Activated B cell treated with CpG ODN at 0.5 μM for 24 hours (primary cell): ENCODE data around the gene HSPE1. TPM values are rescaled to one million over a fixed set of nuclear protein-coding genes. Genes with fewer than 3 reads are reported as not detected.
"Not testable (repeated sequence)": the region's sequence is repeated elsewhere in the genome, so short reads cannot be mapped to it uniquely, and the experiment has no call there.

Source experiments
- ATAC-seq: fragments of 200-7000 bp; cut with Tn5 transposase; one replicate; pipeline ENCODE4 v1.10.0; 2021; ENCODE audit warnings: low read depth, mild to moderate bottlenecking, moderate library complexity
- CTCF ChIA-PET: fragments of 350-600 bp; sonication (Branson Sonifier 250); formaldehyde crosslinking; loops from one replicate; lab custom pipeline; 2021; ENCODE audit warnings: antibody characterized with exemption; lab: Charles Lee
- POLR2A ChIA-PET: fragments of 350-600 bp; sonication (Branson Sonifier 250); formaldehyde crosslinking; loops from one replicate; lab custom pipeline; 2021; ENCODE audit warnings: antibody characterized with exemption; lab: Charles Lee
- DNase-seq: peaks from one replicate; pipeline ENCODE4 v3.0.0; 2022
- H3K27ac Mint-ChIP-seq: one replicate; pipeline ENCODE4 v1.8.0; 2020; ENCODE audit warnings: mixed read lengths
- H3K27me3 Mint-ChIP-seq: one replicate; pipeline ENCODE4 v1.8.0; 2021; ENCODE audit warnings: mixed read lengths
- H3K36me3 Mint-ChIP-seq: one replicate; pipeline ENCODE4 v1.8.0; 2021; ENCODE audit warnings: low read depth, mixed read lengths
- H3K4me1 Mint-ChIP-seq: one replicate; pipeline ENCODE4 v1.8.0; 2021; ENCODE audit warnings: mixed read lengths
- H3K4me3 Mint-ChIP-seq: one replicate; pipeline ENCODE4 v1.8.0; 2020; ENCODE audit warnings: mild to moderate bottlenecking, mixed read lengths
- H3K9me3 Mint-ChIP-seq: one replicate; pipeline ENCODE4 v1.8.0; 2020; ENCODE audit warnings: mixed read lengths
- intact Hi-C: fragments of 100-400 bp; cut with micrococcal nuclease; formaldehyde crosslinking; loops from one replicate; pipeline ENCODE4 v1.15.1; 2024
- total RNA-seq: library from RNA; stranded (reverse); gene quantifications from 2 replicates; pipeline ENCODE4 v1.2.3, GENCODE V29; 2022
- TF ChIP-seq, protein P1 (sequence below): fragments of 200-600 bp; IDR thresholded peaks from one replicate; pipeline ENCODE4 v1.8.0; 2022; ENCODE audit warnings: antibody characterized with exemption, mild to moderate bottlenecking

The HSPE1 gene
- total RNA-seq, 1 donor from 2014 or later = 108 TPM

DNA sequence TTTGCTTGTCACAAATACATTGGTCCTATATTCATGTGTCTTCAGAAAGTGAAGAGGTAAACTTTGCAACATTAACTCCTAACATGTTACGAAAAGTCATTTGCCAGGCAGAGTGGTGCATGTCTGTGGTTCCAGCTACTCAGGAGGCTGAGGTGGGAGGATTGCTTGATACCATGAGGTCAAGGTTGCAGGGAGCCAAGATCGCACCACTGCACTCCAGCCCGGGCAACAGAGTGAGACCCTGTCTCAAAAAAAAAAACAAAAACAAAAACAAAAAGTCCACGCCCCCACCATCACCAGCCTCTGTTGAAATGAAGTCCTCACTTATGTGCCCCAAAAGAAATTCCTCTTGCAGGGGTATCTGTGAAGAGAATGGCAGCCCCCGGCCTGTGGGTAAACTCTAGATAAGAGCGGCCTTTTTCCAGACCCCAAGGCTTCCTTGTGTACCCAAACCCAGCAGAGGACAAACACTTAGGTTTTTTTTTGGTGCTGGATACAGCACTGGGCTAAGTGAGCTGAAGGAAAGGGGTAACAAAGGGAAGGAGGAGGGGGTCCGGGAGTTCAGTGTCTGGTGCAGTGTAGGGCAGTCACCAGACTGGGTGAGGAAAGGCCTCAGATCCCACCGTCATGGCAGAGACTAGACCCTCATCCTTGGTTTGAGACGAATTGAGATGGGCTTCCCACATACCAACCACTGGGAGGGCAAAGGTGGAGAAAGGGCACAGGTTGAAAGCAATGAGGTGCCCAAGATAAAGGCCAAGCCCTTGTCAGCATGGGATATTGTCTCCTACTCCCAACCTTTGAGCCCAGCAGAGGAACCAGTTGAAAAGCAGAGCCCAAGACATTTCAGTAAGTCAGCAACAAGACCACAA is 19.8 kb upstream of the HSPE1 start:
- Mint-ChIP-seq H3K9me3 (peaks cover 4% of the 10 kb centered on the region), H3K27ac (no peak overlapping the region), H3K36me3 (peaks cover 64% of the 10 kb centered on the region), H3K27me3 (no peaks in the 10 kb centered on the region), H3K4me1 (no peaks in the 10 kb centered on the region), H3K4me3 (no peak overlapping the region)
- TF ChIP-seq, protein P1, sequence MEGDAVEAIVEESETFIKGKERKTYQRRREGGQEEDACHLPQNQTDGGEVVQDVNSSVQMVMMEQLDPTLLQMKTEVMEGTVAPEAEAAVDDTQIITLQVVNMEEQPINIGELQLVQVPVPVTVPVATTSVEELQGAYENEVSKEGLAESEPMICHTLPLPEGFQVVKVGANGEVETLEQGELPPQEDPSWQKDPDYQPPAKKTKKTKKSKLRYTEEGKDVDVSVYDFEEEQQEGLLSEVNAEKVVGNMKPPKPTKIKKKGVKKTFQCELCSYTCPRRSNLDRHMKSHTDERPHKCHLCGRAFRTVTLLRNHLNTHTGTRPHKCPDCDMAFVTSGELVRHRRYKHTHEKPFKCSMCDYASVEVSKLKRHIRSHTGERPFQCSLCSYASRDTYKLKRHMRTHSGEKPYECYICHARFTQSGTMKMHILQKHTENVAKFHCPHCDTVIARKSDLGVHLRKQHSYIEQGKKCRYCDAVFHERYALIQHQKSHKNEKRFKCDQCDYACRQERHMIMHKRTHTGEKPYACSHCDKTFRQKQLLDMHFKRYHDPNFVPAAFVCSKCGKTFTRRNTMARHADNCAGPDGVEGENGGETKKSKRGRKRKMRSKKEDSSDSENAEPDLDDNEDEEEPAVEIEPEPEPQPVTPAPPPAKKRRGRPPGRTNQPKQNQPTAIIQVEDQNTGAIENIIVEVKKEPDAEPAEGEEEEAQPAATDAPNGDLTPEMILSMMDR = no peak
- ChIA-PET CTCF (no interaction called here), POLR2A (no interaction called here)
- ATAC-seq (no peak), DNase-seq (no peak)
- intact Hi-C loops = loop anchor here (2.0 kb wide), 1 partner anchor 16 kb away; no protein-coding TSS in a partner anchor

DNA sequence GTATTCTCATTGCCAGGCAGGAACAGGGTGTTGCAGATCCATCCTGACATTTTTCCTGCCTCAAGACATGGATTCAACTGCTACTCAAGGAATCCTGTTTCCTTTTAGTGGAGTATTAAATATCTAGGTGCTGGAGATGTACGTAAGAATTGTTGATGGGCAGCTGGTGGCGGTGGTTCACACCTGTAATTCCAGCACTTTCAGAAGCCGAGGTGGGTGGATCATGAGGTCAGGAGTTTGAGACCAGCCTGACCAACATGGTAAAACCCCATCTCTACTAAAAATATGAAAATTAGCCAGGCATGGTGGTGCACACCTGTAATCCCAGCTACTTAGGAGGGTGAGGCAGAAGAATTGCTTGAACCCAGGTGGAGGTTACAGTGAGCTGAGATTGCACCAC is 15.9 kb upstream of the HSPE1 start:
- H3K4me3 Mint-ChIP-seq, ATAC-seq, H3K4me1 Mint-ChIP-seq, DNase-seq, intact Hi-C loops, H3K9me3 Mint-ChIP-seq, CTCF ChIA-PET, H3K27ac Mint-ChIP-seq, H3K27me3 Mint-ChIP-seq: not testable (repeated sequence)
- H3K36me3 Mint-ChIP-seq = peaks cover 76% of the 10 kb centered on the region
- POLR2A ChIA-PET = interaction anchor here (0.7 kb wide), 1 partner anchor 32 kb away, joined by 6 read pairs; no protein-coding TSS in a partner anchor

DNA sequence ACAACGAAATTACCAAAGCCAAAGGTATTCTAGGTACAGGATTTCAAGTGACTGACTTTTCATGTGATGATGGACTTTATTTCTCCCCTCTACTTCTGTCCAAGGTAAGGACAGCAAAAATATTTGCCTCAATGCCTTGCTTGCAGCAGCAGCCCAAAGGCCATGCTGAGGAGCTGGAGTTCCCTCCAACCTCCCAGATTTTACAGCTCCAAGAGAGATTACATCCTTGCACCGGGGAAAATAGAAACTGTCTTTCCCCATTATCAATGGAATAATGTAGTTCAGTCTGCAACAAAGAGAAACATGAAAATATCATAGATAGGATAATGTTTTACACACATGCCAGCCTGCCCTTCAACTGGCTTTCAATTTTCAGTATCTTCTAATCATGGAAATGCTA is 14.0 kb upstream of the HSPE1 start:
- peaks cover 4% of the 10 kb centered on the region for H3K9me3 Mint-ChIP-seq
- POLR2A ChIA-PET = no interaction called here

DNA sequence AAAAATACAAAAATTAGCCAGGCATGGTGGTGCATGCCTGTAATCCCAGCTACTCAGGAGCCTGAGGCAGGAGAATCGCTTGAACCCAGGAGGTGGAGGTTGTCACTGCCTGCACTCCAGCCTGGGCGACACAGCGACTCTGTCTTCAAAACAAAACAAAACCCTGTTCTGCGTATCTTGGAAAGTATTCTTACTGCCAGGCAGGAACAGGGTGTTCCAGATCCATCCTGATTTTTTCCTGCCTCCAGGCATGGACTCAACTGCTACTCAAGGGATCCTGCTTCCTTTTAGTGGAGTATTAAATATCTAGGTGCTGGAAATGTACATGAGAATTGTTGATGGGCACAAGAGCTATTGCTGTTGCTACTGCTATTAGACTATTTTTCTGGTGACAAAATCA is 12.8 kb upstream of the HSPE1 start:
- Mint-ChIP-seq H3K4me3 (no peak overlapping the region), H3K4me1 (no peaks in the 10 kb centered on the region), H3K27ac (no peak overlapping the region), H3K9me3 (peaks cover 4% of the 10 kb centered on the region), H3K36me3 (peaks cover 83% of the 10 kb centered on the region), H3K27me3 (no peaks in the 10 kb centered on the region)
- DNase-seq (no peak), ATAC-seq (no peak)
- CTCF ChIA-PET = no interaction called here
- intact Hi-C loops = no loop called here
- TF ChIP-seq, protein P1 = no peak
- POLR2A ChIA-PET = no interaction called here

More for the DNA sequence above, 14.0 kb upstream of the HSPE1 start:
- no peak overlapping the region for H3K4me3 Mint-ChIP-seq
- no peaks in the 10 kb centered on the region for H3K4me1 Mint-ChIP-seq
- no peaks in the 10 kb centered on the region for H3K27me3 Mint-ChIP-seq
- DNase-seq (no peak), ATAC-seq (no peak)
- peaks cover 79% of the 10 kb centered on the region for H3K36me3 Mint-ChIP-seq
- TF ChIP-seq, protein P1 = no peak
- intact Hi-C loops = no loop called here
- CTCF ChIA-PET = no interaction called here
- no peak overlapping the region for H3K27ac Mint-ChIP-seq

DNA sequence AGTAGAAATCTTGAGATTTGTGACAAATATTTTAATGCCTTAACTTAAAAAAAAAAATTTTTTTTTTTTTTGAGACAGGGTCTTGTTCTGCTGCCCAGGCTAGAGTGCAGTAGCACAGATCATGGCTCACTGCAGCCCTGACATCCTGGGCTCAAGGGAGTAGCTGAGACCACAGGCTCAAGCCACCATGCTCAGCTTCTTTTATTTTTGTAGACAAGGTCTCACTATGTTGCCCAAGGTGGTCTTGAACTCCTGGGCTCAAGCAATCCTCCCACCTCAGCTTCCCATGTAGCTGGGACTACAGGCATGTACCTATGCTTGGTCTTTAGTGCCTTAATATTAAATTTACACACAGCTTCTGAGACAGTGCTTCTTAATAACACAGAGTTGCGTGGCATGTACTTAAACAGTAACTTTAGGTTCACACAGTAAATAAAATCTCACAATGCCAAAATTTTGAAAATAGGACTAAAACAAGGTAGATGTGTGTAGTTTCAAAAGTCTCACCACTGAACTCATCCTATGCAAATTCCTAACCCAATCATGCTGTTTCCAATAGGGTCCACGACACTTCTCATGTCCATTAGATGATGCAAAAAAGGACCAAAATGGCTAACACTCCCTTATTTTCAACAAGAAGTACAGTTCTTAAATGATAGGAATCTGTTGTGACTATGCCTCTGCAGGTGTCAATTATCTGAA is 4.6 kb upstream of the HSPE1 start:
- no peak for DNase-seq
- peaks cover 79% of the 10 kb centered on the region for H3K36me3 Mint-ChIP-seq
- intact Hi-C loops = loop anchor here (2.0 to 5.0 kb wide), 4 partner anchors 15 to 802 kb away; no protein-coding TSS in a partner anchor
- ATAC-seq = no peak
- H3K27ac Mint-ChIP-seq = no peak overlapping the region
- TF ChIP-seq, protein P1 = no peak
- H3K4me1 Mint-ChIP-seq = peaks cover 36% of the 10 kb centered on the region
- POLR2A ChIA-PET = interaction anchor here (0.6 to 1.0 kb wide), 2 partner anchors 61 to 66 kb away, joined by 4 to 6 read pairs; partner anchors contain the start of gene SF3B1
- H3K9me3 Mint-ChIP-seq = no peaks in the 10 kb centered on the region
- no peak overlapping the region for H3K4me3 Mint-ChIP-seq
- H3K27me3 Mint-ChIP-seq = no peaks in the 10 kb centered on the region
- CTCF ChIA-PET = no interaction called here
